NCI-H82 treated with DMSO at 0.1 percent for 48 hours (cell line): Measurements from ENCODE around the gene ATP13A2.

Experiments
- DNase-seq: peaks from one replicate; lab custom pipeline; 2025; ENCODE audit not compliant: unreplicated experiment; lab: John Stamatoyannopoulos, UW

Gene ATP13A2

DNA sequence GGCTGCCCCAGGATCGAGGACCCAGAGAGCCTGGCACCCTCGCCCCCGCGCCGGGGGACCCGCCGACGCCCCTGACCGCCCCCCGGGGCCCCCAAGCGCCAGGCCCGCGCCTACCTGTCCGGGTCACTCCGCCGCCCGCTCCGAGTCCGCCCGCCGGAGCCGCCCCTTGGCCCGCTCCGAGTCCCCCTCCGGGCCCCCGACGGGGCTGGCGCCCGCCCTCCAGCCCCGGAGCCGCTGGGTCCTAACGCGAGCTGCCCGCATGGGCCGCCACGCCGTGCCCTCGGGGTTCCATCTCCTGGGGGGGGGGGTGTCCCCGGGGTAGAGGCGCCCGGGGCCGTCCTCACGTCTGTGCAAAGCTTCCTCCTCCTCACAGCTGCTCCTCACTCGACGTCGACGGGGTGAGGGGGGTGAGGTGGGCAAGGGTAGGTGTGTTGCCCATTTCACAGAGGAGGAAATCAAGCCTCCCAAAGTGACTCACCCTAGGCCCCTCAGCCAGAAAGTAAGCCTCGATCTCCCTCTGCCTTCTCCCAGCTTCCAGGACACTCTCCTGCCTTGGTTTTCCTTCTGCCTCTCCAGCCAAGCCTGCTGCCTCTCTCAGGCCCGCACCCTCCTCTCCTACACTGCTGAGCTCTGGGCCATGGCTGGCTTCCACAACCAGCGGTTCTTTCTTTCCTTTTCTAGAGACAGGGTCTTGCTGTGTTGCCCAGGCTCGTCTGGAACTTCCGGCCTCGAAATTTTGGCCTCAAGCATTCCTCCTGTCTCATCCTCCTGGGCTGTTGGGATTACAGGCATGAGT, 31.1 kb downstream of the ATP13A2 start, which contains the start of gene MFAP2:
Gene MFAP2 (minus strand): TSS at position 148 of the 796 bp plus-strand sequence. CDS start 2,347 bp downstream, outside the sequence.
- DNase-seq: no peak

DNA sequence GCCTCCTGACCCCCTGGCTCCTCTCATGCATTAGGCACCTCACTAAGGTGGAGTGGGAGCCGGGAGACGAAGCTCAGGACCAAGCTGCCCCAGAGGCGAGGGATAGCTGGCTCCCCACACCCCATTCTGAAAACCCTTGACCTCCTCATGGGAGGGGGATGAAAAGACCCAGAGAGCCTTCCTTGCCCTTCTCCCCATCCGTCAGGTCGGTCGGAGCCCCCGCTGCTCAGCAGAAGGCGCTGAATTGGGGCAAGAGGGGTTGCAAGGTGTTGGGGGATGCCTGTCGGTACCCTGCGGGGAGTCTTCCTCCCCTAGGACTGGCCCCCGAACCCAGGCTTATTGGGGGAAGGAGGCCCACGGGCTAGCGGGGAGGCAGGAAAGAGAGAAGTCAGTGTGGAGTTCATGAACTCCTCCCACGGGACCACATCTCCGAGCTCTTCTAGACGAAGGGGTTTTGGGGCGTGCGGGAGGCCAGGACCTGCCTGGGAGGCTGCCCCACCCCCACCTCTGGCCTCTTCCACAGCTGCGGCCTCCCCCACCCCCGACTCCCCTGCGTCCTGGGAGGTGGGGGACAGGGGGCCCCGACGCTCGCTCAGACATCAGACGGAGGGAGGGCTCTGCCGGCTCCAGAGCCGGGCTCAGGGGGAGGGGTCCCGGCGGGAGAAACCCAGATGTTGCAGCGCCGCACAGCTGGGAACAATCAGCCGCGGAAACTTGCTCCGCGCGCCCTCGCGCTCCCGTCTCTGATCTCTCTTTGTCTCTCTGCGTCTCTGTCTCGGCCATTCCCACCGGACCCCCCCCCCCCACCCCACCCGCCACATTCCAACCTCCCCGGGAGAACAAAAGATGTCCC, 32.0 kb downstream of the ATP13A2 start:
- no peak for DNase-seq

- DNase-seq: no peak
These were observed 32.9 kb downstream of the ATP13A2 start for GRCh38 chr1:16978567-16979474.

- no peak for DNase-seq
These were observed 33.6 kb downstream of the ATP13A2 start for GRCh38 chr1:16978139-16978538.

DNA sequence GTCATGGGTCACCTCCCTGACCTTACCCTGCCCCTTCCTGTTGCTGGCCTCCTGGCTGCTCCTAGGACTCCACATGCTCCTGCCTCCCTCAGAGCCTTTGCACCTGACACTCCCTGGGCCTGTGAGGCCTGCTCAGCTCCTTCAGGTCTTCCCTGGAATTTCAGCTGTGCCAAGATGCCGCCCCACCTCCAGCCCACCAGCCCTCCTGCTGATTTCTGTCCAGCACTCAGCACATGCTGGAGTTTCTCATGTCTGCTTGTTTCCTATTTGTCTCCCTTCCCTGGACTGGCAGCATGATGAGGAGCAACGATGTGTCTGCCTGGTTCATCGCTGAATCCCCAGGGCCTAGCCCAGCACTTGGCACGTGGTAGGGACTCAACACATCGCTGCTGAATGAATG, 34.4 kb downstream of the ATP13A2 start:
- DNase-seq: no peak

DNA sequence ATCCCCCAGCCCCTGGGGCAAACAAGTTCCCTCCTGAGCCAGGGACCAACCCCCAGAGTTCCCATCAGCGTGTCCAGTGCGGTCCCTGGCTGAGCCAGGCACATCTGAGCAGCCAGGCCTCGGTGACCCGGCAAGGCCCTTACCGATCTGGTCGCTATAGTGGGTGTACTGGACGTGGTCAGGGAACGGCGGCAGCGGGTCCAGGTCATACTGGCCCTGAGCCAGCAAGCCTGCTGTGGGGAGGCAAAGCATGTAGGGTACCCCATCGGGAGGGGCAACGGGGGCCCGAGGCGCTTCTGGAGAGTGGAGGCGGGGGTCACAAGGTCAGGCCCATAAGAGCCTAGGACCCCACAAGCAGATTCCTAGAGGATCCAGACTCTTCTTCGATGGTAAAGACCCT, 34.8 kb downstream of the ATP13A2 start:
- DNase-seq: no peak

- no peak for DNase-seq
These were observed 35.9 kb downstream of the ATP13A2 start for GRCh38 chr1:16975838-16976237.

DNA sequence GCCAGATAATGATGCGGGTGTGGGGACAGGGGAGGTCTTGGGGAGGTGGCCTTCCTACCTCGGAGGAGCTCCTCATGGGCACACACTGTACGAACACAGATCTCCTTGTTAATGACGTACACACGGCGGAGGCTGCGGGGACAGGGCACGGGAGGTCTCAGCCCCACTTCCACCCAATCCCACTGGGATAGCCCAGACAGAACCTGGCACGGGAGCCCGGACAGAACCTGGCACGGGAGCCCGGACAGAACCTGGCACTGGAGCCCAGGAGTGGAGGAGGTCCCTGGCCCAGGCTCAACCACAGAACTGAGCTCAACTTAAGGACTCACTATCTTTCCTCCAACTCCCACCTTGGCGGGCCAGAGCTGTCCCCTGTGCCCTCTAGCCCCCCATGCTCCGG, 36.5 kb downstream of the ATP13A2 start:
- DNase-seq: no peak

- DNase-seq: no peak
These were observed 38.5 kb downstream of the ATP13A2 start for GRCh38 chr1:16973215-16973614.

DNA sequence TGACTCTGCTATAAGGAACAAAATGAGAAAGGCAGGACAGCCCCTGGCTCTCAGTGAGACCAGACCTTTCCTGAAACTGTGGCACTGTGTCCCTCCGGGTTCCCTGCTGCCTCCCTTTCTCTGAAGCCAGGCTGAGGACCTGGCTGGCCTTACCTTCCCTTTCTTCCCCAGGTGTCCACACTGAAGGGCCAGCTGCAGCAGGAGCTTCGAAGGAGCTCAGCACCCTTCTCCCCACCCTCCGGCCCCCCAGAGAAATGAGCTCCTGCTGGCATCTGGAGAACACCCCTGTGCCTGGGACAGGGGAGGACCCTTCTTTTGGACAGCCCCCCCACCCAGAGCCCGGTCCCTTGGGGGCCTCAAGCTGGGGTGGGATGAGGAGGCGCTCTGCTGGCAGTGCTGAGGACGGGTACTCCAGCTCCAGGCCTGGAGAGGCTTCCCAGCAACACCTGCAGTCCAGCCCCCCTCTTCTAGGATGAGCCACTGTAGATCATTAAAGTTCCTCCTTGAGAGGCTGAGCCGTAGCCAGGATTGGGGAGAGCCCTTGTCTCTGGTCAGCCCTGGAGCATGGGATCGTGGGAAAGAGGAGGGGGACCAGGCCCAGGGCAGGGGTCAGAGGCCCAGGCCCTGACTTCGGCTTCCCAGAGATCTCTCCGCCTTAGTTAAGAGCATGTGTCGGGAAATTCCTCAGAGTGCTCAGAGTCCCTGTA, 39.4 kb downstream of the ATP13A2 start:
- no peak for DNase-seq

GRCh38 chr1:16971341-16972188, 40.2 kb downstream of the ATP13A2 start:
- no peak for DNase-seq

- no peak for DNase-seq
These were observed 41.4 kb downstream of the ATP13A2 start for GRCh38 chr1:16970132-16970910.

GRCh38 chr1:16969651-16970050, 42.1 kb downstream of the ATP13A2 start:
- no peak for DNase-seq

DNA sequence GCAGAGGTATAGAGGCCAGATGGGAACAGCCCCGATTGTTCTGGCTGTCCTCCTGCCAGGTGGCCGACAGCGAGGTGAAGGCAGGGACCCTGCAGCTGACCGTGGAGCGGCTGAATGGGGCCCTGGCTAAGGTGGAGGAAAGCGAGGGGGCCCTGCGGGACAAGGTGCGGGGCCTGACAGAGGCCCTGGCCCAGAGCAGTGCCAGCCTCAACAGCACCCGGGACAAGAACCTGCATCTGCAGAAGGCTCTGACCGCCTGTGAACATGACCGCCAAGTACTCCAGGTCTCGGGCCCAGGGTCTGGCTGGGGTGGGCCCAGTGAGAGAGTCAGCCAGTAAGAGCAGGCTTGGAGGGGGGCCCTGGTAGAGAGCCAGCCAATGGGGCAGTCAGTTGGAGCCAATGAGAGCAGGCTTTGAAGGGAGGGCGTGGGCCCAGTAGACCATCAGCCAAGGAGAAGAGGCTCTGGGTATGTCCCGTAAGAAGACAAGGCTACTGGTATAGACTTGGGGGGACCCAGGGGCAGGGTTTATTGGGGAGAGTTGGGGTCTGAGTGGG, 42.6 kb downstream of the ATP13A2 start:
- DNase-seq: no peak

- no peak for DNase-seq
These were observed 43.4 kb downstream of the ATP13A2 start for GRCh38 chr1:16968372-16968771.

DNA sequence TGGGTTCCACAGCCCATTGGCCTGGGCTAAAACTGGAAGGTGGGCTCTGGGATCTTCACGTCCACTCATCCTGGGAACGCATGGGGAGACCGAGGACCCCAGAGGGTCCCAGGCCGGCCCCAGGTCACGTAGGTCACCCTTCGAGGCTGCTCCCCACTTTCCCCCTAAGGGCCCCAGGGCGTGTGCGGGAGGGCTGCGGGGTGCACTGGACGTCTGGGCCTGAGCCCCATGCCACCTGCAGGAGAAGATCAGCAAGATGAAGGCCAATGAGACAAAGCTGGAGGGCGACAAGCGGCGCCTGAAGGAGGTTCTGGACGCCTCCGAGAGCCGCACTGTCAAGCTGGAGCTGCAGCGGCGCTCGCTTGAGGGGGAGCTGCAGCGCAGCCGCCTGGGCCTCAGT, 43.8 kb downstream of the ATP13A2 start:
- no peak for DNase-seq

GRCh38 chr1:16967095-16967575, 44.6 kb downstream of the ATP13A2 start:
- DNase-seq: no peak

DNA sequence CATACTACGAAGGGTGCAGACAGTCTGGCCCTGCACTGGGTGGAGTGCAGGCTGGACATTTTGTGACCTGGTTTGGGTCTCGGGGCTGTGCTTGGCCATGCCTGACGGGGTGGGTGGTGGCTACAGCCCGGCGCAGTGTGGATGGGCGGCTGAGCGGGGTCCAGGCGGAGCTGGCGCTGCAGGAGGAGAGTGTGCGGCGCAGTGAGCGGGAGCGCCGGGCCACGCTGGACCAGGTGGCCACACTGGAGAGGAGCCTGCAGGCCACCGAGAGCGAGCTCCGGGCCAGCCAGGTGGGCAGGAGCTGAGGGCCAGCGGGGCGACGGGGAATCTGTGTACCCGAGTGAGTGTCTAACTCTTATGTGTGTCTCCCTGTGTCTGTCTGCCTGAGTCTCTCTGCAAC, 45.4 kb downstream of the ATP13A2 start:
- no peak for DNase-seq
